ACC112 (cell line): ENCODE results near the gene STXBP1.

Experiments
- H2AFZ ChIP-seq: fragments of 200-600 bp; sonication (generic); one replicate; pipeline ENCODE4 v1.6.0; 2017; ENCODE audit warnings: antibody characterized with exemption, low read length; ENCODE audit not compliant: unreplicated experiment
- H3K27ac ChIP-seq: fragments of 200-600 bp; sonication (generic); 2 replicates; pipeline ENCODE4 v1.5.1; 2014; ENCODE audit warnings: low read depth, mild to moderate bottlenecking, antibody characterized with exemption, low read length, moderate library complexity
- H3K27me3 ChIP-seq: fragments of 200-600 bp; sonication (generic); 2 replicates; pipeline ENCODE4 v1.6.1; 2014; ENCODE audit warnings: mild to moderate bottlenecking, antibody characterized with exemption, low read length, moderate library complexity, mixed read lengths; ENCODE audit not compliant: insufficient read depth
- H3K36me3 ChIP-seq: fragments of 200-600 bp; sonication (generic); 2 replicates; pipeline ENCODE4 v1.6.1; 2016; ENCODE audit warnings: mild to moderate bottlenecking, antibody characterized with exemption, low read length, moderate library complexity, mixed read lengths; ENCODE audit not compliant: insufficient read depth
- H3K4me1 ChIP-seq: fragments of 200-600 bp; sonication (generic); one replicate; pipeline ENCODE4 v1.6.1; 2016; ENCODE audit warnings: low read length, mixed read lengths; ENCODE audit not compliant: insufficient read depth, unreplicated experiment, control insufficient read depth
- H3K4me3 ChIP-seq: fragments of 200-600 bp; sonication (generic); 2 replicates; pipeline ENCODE4 v1.5.1; 2014; ENCODE audit warnings: mild to moderate bottlenecking, low read depth, low read length
- H3K79me2 ChIP-seq: fragments of 200-600 bp; sonication (generic); one replicate; pipeline ENCODE4 v1.6.0; 2016; ENCODE audit warnings: low read length; ENCODE audit not compliant: control insufficient read depth, unreplicated experiment, insufficient read depth

Gene STXBP1

GRCh38 chr9:127680846-127681245, 68.8 kb downstream of the STXBP1 start:
- Histone ChIP-seq H3K4me1 (peaks cover 10% of the 10 kb centered on the region), H3K27me3 (no peaks in the 10 kb centered on the region), H3K36me3 (peaks cover 14% of the 10 kb centered on the region; the same call in 1 of the 2 replicates), H3K79me2 (no peaks in the 10 kb centered on the region), H3K27ac (no peak overlapping the region), H3K4me3 (no peak overlapping the region), H2AFZ (no peak overlapping the region)

- H3K36me3 ChIP-seq, result peaks cover 12% of the 10 kb centered on the region; the same call in 1 of the 2 replicates
- H3K4me3 ChIP-seq, result no peak overlapping the region
- H3K4me1 ChIP-seq, result peaks cover 10% of the 10 kb centered on the region
- H3K79me2 ChIP-seq, result no peaks in the 10 kb centered on the region
- no peak overlapping the region for H2AFZ ChIP-seq
- no peak overlapping the region for H3K27ac ChIP-seq
- H3K27me3 ChIP-seq, result no peaks in the 10 kb centered on the region
These were observed 70.5 kb downstream of the STXBP1 start for GRCh38 chr9:127682351-127683136.

GRCh38 chr9:127683723-127684122, 71.6 kb downstream of the STXBP1 start:
- Histone ChIP-seq H3K27me3 (no peaks in the 10 kb centered on the region), H3K79me2 (no peaks in the 10 kb centered on the region), H3K4me1 (peaks cover 10% of the 10 kb centered on the region), H3K36me3 (peaks cover 12% of the 10 kb centered on the region), H3K4me3 (no peak overlapping the region), H2AFZ (no peak overlapping the region), H3K27ac (no peak overlapping the region)

GRCh38 chr9:127684576-127684975, 72.5 kb downstream of the STXBP1 start:
- Histone ChIP-seq H3K27me3 (no peaks in the 10 kb centered on the region), H3K79me2 (no peaks in the 10 kb centered on the region), H3K36me3 (peaks cover 13% of the 10 kb centered on the region), H3K27ac (no peak overlapping the region), H3K4me1 (peaks cover 10% of the 10 kb centered on the region), H3K4me3 (no peak overlapping the region), H2AFZ (no peak overlapping the region)

GRCh38 chr9:127686461-127687393, 74.7 kb downstream of the STXBP1 start:
- H3K27ac ChIP-seq, result no peak overlapping the region
- H3K4me1 ChIP-seq, result peaks cover 10% of the 10 kb centered on the region
- H3K36me3 ChIP-seq, result peaks cover 13% of the 10 kb centered on the region
- H3K79me2 ChIP-seq, result no peaks in the 10 kb centered on the region
- no peak overlapping the region for H3K4me3 ChIP-seq
- no peaks in the 10 kb centered on the region for H3K27me3 ChIP-seq
- no peak overlapping the region for H2AFZ ChIP-seq

GRCh38 chr9:127689329-127690000, 77.4 kb downstream of the STXBP1 start:
- no peak overlapping the region for H3K4me3 ChIP-seq

GRCh38 chr9:127690735-127691134, 78.7 kb downstream of the STXBP1 start:
- no peaks in the 10 kb centered on the region for H3K27me3 ChIP-seq
- H3K79me2 ChIP-seq, result no peaks in the 10 kb centered on the region
- no peak overlapping the region for H3K4me3 ChIP-seq
- H3K36me3 ChIP-seq, result peaks cover 9% of the 10 kb centered on the region
- no peak overlapping the region for H3K27ac ChIP-seq
- peaks cover 4% of the 10 kb centered on the region for H3K4me1 ChIP-seq
- no peak overlapping the region for H2AFZ ChIP-seq

More at GRCh38 chr9:127689329-127690000, 77.4 kb downstream of the STXBP1 start:
- Histone ChIP-seq H3K27me3 (no peaks in the 10 kb centered on the region), H3K27ac (no peak overlapping the region), H3K4me1 (peaks cover 4% of the 10 kb centered on the region), H3K79me2 (no peaks in the 10 kb centered on the region), H2AFZ (no peak overlapping the region), H3K36me3 (peaks cover 9% of the 10 kb centered on the region)

- H3K79me2 ChIP-seq, result no peaks in the 10 kb centered on the region
These were observed 80.0 kb downstream of the STXBP1 start for GRCh38 chr9:127692071-127692470.

GRCh38 chr9:127693143-127693542, 81.1 kb downstream of the STXBP1 start:
- no peak overlapping the region for H2AFZ ChIP-seq
- H3K27ac ChIP-seq, result no peak overlapping the region
- no peaks in the 10 kb centered on the region for H3K27me3 ChIP-seq
- H3K4me3 ChIP-seq, result no peak overlapping the region
- peaks cover 4% of the 10 kb centered on the region for H3K4me1 ChIP-seq
- H3K36me3 ChIP-seq, result peaks cover 4% of the 10 kb centered on the region
- no peaks in the 10 kb centered on the region for H3K79me2 ChIP-seq

More at GRCh38 chr9:127692071-127692470, 80.0 kb downstream of the STXBP1 start:
- H3K27ac ChIP-seq, result no peak overlapping the region
- H3K4me3 ChIP-seq, result no peak overlapping the region
- H3K4me1 ChIP-seq, result peaks cover 4% of the 10 kb centered on the region
- H3K27me3 ChIP-seq, result no peaks in the 10 kb centered on the region
- peaks cover 4% of the 10 kb centered on the region for H3K36me3 ChIP-seq
- no peak overlapping the region for H2AFZ ChIP-seq

GRCh38 chr9:127693697-127694096, 81.6 kb downstream of the STXBP1 start:
- H3K4me3 ChIP-seq, result no peak overlapping the region
- no peaks in the 10 kb centered on the region for H3K27me3 ChIP-seq
- H3K79me2 ChIP-seq, result no peaks in the 10 kb centered on the region
- no peak overlapping the region for H2AFZ ChIP-seq
- H3K27ac ChIP-seq, result no peak overlapping the region
- H3K36me3 ChIP-seq, result peaks cover 1% of the 10 kb centered on the region
- H3K4me1 ChIP-seq, result peaks cover 6% of the 10 kb centered on the region
